LNCAP (cell line): ENCODE measurements around the gene EFHB.

ENCODE experiments used
- TF ChIP-seq, protein P1 (sequence below): fragments of 450-650 bp; IDR thresholded peaks from 2 replicates; pipeline ENCODE4 v1.5.1; 2017; ENCODE audit warnings: mild to moderate bottlenecking

EFHB gene, protein sequence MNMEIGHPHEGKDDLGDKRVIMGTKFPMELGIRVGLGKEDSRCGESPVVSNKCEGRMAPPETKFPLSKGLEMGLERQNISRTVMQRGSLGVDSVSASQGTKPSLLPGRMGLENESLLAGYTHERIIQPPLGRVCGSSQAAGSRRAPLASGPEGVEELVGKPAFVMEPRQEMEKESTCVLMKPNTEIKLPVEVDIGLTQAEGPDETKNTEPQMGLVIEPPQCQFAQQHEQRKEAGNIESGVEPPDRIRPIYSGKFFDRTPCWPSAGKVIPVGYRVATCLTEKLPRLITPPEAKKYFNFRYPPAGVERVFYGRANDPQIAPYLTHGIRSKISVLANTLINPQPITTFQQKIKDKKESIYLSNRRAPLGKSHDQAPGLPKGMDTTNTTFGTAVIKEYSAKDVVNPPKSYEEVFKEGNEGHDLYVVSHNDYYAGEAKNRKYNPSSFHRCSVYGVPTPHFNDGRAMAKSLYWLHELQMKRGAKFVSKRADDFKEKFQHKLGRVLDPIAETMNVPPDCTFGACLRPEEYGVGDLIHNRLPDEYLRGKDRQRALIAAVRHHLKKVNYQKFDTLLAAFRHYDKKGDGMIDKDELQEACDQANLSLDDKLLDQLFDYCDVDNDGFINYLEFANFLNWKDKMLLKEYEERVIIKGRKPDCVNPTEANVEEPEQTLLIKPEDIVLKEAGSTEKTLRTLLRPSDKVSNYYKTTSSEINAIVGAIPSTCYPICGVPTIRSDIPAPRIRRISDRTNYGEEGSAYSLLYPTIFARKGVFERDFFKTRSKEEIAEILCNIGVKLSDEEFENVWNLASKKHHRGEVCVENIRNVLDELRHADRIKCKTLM

DNA sequence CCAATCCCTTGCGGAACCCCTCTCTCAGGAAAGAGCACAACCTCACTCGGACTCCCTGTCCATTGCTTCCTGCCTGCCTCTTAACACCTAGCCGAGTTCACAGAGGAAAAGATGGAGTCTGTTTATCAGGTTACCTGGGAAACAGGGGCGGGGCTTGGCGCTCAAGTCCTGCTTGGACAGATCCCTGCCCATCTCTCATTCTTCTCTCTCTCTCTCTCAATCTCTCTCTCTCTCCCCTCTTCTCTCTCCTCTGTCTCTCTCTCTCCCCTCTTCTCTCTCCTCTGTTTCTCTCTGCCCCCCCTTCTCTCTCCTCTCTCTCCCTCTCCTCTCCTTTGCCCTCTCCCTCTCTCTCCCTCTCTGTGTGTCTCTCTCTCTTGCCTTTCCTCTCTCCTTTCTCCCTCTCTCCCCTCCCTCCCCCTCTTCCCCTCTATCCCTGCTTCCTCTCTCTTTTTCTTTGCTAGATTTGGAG is at the start of gene EFHB:
Gene EFHB, minus strand, starts transcription at position 120 of the 469 bp plus-strand sequence. CDS start 199 bp downstream, outside the sequence.
- TF ChIP-seq, protein P1, sequence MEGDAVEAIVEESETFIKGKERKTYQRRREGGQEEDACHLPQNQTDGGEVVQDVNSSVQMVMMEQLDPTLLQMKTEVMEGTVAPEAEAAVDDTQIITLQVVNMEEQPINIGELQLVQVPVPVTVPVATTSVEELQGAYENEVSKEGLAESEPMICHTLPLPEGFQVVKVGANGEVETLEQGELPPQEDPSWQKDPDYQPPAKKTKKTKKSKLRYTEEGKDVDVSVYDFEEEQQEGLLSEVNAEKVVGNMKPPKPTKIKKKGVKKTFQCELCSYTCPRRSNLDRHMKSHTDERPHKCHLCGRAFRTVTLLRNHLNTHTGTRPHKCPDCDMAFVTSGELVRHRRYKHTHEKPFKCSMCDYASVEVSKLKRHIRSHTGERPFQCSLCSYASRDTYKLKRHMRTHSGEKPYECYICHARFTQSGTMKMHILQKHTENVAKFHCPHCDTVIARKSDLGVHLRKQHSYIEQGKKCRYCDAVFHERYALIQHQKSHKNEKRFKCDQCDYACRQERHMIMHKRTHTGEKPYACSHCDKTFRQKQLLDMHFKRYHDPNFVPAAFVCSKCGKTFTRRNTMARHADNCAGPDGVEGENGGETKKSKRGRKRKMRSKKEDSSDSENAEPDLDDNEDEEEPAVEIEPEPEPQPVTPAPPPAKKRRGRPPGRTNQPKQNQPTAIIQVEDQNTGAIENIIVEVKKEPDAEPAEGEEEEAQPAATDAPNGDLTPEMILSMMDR = no peak

DNA sequence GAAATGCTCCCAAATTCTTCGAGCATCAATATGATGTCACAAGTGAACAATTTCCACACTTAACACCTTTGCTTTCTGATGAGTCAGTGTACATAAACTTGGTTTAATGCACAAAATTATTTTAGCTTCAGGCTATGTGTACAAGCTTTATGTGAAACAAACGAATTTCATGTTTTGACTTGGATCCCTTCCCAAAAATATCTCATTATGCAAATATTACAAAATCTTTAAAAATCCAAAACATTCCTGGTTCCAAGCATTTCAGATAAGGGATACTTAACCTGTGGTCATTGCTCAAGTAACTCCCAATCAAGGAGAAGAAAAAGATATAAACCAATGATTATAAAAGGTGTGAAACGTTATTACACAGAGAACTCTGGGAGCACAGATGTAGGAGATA is 38.0 kb upstream of the EFHB start:
- TF ChIP-seq, protein P1 = no peak

DNA sequence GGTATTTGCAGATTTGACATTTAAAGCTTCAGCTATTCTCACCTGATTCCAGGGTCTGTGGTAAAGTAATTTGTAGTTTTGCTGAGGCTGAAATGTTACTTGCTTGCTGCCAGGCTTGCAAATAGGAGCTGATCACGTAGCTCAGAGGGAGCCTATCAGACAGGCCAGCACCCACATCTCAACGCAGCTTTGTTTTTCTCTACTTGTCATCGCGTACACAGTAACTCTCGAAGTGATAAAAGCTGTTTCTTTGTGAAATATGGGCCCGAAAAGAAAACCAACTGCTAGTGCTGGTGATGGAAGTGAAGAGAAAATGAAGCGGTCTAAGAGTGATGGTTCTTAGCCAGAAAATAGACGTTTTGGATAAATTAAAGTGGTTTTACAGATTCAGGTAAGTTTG is 36.3 kb upstream of the EFHB start:
- TF ChIP-seq, protein P1 = no peak

DNA sequence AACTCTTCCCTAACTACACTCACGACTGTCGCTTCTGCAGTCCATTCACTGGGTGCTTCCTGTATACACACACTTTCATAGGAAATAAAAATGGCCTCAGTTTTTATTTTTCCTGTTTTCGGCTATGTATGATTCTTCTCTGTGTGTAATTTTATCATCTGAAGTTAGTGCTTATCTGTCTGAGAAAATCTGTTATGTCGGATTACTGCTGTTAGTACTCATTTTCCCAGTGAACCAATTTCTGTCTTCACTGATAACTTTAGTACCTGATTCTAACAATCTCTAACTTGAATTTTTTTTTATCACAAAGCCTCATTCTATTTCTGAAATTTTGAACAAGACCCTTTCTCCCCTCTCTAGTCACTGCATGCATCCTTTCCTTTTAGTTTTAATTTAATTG is 33.8 kb upstream of the EFHB start:
- TF ChIP-seq, protein P1 = no peak

DNA sequence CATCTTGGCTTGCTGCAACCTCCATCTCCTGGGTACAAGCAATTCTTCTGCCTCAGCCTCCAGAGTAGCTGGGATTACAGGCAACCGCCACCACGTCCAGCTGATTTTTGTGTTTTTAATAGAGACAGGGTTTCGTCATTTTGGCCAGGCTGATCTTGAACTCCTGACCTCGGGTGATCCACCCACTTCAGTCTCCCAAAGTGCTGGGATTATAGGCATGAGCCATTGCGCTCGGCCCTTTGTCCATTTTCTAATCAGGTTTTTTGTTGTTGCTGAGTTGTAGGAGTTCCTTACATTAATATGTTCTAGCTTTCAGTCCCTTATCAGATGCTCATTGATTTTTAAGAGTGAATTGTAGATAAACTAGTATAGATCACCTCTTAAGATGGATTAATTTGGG is 33.2 kb upstream of the EFHB start:
- TF ChIP-seq, protein P1 = no peak

DNA sequence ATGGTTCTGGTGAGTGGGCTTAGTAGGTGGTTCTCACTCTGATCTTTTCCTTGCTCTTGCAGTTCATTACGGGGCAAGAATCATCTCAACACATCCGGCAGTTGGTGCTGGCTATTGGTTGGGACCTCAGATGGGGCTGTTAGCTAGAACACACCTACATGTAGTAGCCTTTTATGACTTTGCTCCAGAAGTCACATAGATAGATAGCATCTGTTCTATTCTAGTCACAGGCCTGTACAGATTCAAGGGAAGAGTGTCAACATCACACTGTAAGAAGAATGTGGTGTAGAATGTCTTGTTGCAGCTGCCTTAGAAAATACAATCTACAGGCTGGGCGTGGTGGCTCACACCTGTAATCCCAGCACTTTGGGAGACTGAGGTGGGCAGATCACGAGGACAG is 27.9 kb upstream of the EFHB start:
- TF ChIP-seq, protein P1 = no peak

DNA sequence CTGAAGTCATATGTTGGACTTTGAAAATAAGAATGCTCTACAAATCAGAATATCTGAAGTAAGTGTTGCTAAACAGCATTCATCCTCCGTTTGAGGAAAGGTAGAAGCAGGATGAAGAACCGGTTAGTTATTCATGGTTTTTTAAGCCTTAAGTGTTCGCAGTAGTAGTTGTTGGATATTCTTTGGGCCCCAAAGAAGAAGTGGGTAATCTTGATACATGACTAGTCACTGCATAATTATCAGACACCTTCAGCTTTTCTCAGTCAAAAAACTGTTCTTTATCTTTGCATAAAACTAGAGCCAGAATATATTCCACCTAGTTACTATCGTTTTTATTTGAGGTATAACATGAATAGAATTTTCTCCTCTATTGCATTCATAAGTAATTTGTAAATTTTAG is 26.7 kb upstream of the EFHB start:
- TF ChIP-seq, protein P1 = no peak
